CD4-positive, alpha-beta T cell treated with Interleukin-2 at 100 ng/mL for 4 hours (primary cell): ENCODE data around the gene FARSA.
"Not testable (repeated sequence)": the region's sequence is repeated elsewhere in the genome, so short reads cannot be mapped to it uniquely, and the experiment has no call there.

ENCODE experiments used
- DNase-seq: peaks from one replicate; pipeline ENCODE4 v3.0.0-alpha.2; 2020; ENCODE audit warnings: low spot score

FARSA gene

DNA sequence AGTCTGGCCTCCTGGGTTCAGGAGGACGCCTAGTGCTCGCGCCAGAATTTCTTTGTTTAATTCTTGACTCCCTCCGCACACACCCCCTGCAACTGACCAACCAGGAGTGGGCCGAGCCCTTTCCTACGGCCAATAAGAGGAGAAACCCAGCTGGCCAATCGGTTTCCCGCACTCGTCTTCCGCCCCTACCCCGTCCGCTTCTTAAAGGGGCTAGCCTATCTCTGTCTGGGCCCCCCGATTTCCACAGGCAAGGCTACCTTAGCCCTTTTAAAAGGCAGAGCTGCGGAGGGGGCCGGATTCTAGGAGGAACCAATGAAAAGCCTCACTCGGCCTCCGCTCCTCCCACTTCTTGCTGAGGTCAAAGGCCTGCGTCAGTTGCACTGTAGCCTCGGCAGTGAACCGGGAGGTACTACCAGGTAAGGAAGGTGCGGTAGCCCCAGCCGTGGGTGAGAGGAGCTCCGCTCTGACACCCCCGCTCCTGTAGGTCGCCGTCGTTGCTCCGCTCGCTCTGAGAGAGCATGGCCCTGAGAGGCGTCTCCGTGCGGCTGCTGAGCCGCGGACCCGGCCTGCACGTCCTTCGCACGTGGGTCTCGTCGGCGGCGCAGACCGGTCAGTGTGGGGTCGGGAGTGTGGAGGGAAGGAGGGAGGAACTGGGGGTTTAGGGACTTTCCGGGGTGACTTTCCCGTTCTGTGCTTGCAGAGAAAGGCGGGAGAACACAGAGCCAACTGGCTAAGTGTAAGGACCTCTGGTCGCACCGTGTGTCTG, 42.5 kb downstream of the FARSA start, which contains the start of gene GCDH:
Gene GCDH, plus strand, starts transcription at position 374 of the 766 bp plus-strand sequence. Its CDS starts 145 bp downstream, at position 519.
- peak; percentile 98 for DNase-seq

DNA sequence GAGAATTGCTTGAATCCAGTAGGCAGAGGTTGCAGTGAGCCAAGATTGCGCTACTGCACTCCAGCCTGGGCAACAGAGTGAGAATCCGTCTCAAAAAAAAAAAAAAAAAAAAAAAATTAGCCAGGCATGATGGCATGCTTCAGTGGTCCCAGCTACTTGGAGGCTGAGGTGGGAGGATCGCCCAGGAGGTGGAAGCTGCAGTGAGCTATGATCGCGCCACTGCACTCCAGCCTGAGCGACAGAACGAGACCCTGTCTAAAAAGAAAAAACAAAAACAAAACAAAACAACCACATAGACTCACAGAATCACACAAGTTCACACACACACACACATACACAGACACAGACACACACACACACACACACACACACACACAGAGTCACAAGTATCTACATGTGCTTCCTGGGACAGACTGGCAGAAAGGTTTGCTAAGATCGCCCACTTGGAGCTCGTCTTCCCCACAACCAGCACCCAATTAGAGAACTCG, 43.2 kb downstream of the FARSA start:
- DNase-seq, result not testable (repeated sequence)

DNA sequence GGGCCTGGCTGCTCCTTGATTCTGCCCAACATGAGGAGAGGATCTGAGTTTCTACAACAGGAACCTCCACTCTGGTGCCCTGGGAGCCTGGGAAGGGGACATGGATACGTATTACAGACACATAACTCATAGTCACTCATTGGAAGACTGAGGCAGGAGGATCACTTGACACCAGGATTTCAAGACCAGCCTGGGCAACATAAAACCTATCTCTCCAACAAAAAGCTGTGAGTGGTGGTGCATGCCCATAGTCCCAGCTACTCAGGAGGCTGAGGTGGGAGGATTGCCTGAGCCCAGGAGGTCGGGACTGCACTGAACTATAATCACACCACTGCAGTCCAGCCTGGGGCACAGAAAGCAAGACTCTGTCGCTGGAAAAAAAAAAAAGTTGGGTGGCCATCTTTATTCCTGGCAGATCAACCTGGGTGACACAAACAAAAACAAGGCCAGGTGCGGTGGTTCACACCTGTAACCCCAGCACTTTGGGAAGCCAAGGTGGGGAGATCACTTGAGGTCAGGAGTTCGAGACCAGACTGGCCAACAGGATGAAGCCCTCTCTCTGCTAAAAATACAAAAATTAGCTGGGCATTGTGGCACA, 45.4 kb downstream of the FARSA start:
- DNase-seq, result no peak

DNA sequence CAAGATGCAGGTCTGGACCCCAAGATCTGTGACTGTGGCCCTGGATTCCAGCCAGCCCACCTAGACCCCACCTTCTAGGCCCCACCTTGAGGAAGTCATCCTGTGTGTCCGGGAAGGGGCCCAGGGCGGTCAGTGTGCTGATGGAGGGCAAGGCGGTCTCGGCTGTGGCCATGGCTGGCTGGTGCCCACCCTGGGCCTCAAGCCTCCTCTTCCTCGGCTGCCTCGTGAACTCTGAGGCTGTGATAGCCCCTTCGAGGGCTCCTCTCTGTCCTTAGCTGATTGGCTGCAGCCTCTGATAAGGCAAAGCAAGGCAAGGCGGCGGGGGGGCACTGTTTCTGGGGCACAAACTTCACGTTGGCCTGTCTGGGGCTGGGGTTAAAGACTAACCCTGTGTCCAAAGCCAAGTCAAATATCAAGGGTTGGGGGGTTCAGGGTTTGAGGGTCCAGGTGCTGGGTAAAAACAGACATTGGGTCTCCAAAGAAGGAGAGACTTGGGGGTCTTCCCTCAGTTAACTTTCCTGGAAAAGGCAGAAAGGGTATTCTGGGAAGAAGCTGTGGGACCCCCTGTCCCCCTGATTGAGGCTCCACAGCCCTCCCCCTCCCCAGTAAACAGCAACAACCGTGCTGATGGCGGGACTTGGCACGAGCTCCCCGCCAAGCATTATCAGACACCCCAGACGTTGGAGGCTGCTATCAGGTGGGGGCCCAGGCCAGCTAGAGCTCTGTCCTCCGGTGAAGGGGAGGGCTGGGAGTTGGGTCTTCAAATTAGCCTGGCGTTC, 46.4 kb downstream of the FARSA start, which contains the start of gene KLF1:
Gene KLF1, minus strand, starts transcription at position 233 of the 779 bp plus-strand sequence. Its CDS starts 61 bp downstream, at position 172.
- no peak for DNase-seq

DNA sequence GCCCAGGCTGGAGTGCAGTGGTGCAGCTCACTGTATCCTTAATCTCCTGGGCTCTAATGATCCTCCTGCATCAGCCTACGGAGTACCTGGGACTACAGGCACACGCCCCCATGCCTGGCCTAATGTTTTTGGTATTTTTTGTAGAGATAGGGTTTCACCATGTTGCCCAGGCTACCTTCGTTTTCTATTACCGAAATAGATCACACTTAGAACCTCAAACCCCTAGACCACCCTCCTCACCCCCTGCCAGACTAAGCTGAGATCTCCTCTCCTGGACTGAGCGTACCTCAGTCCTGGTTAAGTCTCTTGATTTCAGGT, 46.9 kb downstream of the FARSA start:
- no peak for DNase-seq

DNA sequence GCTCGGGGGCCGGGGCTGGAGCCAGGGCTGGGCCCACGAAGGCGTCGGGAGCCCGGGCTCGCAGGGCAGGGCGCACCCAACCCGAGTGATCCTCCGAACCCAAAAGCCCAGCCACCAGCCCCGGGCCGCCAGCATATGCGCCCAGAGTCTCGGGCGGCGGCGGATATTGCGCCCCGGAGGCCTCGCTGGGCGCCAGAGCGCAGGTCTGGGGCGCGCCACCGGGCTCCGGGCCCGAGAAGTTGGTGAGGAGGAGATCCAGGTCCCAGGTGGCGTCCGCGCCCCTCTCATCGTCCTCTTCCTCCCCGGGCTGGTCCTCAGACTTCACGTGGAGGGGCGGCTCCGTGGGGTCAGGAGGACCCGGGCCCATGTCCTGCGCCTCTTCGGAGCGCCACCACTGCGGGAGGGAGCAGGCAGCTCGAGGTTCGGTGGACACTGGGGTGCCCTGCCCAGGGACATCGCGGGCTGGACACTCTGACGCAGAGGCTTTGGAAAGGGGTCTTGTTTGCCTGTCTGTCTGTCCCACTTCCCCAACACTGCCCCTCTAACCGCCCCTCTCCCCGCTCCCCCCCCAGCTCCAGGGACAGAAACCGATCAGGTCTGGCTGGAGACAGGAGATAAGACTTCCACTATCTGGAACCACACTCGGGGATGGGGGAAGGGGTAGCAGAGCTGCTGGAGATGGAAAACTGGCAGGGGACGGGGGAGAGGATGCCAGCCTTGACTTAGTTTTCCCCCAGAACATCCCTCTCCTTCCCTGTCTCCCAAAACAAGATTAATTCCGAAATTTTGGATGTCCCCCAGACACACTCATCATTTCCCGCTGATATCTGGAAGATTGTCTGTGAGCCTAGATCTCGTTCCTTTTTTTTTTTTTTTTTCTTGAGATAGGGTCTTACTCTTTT, 47.5 kb downstream of the FARSA start:
- no peak for DNase-seq

DNA sequence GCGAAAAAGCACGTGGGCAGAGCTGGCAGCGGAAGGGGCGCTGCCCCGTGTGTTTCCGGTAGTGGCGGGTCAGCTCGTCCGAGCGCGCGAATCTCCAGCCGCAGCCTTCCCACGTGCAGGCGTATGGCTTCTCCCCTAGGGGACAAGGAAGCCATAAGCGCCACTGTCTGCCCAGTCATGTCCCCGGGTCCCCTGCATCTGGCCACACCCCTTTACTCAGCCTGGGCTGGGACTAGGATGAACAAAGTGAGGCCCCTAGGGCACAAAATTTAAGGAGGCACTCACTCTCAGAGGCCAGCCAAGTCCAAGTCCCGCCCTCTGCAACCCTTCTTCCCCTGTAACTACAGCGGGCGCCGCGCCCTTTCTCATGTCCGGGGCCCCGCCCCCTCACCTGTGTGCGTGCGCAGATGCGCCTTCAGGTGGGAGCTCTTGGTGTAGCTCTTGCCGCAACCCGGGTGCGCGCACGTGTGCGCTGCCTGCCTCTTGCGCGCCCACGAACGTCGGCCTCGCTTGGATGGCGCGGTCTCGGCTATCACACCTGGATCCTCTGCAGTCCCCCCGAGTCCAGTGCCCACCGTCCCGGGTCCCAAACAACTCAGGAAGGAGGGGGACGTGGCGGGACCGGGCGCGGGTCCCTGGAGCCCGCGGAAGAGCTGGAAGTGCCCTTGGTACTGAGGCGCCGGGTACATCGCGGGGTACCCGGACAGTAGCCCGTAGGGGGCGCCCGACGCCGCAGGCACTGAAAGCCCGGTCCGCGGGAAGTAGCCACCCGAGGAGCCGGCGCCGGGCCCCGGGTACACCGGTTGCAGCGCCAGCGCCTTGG, 48.4 kb downstream of the FARSA start:
- DNase-seq, result peak; percentile 91

DNA sequence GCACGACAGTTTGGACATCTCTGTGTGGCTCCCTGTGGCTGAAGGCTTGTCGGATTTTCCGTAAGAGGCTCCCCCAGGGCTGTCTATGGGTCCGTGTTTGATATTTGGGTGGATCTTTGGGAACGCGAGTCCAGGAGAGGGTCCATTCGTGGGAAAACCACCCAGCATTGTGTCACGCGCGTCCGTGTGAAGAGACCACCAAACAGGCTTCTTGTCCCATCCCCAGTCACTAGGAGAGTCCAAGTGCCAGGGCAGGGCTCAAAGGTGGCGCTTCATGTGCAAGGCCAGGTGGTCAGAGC, 48.9 kb downstream of the FARSA start:
- DNase-seq, result no peak

DNA sequence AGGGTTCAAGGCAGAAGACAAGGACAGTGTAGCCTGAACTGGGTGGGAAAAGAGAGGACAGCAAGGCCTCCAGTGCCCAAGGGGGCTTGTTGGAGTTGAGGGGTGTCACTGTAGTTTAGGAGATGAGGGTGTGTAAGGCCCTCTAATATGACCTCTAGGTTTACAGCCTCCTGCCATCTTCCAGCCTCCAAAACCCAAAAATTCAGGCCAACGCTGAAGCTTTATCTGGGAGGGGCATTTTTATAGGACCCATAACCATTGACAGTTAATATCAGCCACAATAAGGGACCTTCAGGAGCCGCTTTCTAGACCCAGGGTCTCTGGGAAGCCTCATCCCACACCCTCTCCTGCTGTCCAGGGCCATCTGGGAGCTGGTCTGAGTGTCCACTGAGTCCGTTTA, 49.3 kb downstream of the FARSA start:
- no peak for DNase-seq

DNA sequence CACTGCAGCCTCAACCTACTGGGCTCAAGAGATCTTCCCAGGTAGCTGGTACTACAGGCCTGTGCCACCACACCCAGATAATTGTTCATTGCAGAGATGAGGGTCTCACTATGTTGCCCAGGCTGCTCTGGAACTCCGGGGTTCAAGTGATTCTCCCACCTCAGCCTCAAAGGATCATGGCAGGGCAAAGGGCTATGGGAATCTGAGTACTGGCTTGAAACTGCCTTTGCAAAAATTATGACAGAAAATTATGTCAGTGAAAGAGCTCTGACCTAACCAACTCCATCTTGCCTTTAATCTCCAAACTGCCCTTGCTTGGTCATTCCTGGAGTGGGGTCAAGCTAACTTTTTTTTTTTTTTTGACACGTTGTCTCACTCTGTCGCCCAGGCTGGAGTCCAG, 50.9 kb downstream of the FARSA start:
- no peak for DNase-seq

DNA sequence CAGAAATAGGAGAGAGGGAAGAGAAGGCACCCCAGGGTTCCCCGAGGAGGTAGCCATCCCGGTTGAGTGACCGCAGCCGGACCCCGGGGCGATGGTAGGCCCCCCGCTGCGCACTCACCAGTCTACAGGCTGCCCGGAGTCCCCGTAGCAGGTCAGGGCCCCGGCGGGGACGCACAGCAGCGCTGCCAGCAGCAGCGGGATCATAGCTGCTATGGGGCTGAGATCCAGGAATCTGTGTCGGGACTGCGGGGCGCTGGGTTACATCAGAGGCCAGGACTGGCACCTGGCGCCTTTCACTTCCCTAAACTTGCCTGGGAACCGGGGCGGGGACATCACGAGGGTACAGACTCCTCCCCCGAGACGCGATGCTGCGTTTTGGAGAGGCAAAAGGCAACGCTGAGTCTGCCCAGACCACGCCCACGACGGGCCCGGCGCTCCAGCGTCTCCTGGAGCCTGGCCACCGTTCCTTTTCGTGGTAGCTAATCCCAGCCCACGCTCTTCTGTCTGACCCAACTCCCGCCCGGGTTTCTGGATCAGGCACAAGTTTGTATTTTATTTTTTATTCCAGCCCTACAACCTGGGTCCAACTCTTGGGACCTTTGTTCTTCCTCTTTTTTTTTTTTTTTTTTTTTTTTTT, 52.2 kb downstream of the FARSA start, which contains the start of gene DNASE2:
Gene DNASE2, minus strand, starts transcription at position 278 of the 637 bp plus-strand sequence. Its CDS starts 74 bp downstream, at position 204.
- DNase-seq, result peak; percentile 88

DNA sequence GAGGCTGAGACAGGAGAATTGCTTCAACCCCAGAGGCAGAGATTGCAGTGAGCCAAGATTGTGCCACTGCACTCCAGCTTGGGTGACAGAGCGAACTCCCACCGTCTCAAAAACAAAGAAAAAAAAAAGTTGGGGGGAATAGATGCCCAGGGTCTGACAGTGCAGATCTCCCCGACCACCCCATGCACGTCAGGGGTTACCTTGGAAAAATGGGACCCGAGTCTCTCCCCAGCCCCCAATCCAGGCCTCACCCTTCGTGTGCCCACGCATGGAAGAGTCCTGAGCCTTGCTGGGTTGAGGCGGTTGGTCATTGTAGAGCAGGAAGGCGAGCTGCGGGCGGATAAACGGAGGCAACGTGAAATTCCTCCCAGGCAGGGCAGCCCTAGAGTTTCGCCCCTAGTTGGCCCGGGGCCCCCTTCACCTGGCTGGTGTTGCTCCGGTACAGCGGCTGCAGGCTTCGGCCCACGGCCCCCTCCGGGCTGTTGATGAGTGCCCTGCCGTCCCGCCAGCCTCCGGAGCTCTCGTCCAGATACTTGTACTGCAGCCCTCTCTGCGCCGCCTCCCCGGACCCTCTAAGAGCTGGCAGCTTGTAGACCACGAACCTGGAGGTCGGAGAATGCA, 52.9 kb downstream of the FARSA start:
- no peak for DNase-seq

DNA sequence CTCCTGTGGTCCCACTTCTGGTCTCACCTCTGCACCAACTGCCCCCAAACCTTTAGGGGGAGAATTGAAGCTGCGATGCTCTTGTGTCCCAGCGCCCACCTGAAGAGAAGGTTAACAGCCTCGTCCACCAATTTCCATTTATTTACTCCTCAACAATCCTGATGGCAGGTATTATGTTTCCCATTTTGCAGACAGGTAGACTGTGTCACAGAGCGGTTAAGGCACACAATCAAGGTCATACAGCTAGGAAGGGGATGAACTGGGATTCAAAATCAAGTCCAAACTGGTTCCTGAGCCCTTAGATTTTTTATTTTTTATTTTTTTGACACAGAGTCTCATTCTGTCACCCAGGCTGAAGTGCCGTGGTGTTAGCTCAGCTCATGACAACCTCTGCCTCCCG, 58.4 kb downstream of the FARSA start:
- DNase-seq, result no peak

DNA sequence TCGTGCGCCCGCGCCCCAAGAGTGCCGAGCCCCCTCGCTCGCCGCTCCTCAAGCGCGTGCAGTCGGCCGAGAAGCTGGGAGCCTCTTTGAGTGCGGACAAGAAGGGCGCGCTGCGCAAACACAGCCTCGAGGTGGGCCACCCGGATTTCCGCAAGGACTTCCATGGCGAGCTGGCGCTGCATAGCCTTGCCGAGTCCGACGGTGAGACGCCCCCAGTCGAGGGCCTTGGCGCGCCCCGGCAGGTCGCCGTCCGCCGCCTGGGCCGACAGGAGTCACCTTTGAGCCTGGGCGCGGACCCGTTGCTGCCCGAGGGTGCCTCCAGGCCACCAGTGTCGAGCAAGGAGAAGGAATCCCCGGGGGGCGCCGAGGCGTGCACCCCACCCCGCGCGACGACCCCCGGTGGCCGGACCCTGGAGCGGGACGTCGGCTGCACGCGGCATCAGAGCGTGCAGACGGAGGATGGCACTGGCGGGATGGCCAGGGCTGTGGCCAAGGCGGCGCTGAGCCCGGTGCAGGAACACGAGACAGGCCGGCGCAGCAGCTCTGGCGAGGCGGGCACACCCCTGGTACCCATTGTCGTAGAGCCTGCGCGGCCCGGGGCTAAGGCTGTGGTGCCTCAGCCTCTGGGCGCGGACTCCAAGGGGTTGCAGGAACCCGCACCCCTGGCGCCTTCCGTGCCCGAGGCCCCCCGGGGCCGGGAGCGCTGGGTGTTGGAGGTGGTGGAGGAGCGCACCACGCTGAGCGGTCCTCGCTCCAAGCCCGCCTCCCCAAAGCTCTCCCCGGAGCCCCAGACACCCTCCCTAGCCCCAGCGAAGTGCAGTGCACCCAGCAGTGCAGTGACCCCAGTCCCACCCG, 59.4 kb downstream of the FARSA start:
- no peak for DNase-seq

DNA sequence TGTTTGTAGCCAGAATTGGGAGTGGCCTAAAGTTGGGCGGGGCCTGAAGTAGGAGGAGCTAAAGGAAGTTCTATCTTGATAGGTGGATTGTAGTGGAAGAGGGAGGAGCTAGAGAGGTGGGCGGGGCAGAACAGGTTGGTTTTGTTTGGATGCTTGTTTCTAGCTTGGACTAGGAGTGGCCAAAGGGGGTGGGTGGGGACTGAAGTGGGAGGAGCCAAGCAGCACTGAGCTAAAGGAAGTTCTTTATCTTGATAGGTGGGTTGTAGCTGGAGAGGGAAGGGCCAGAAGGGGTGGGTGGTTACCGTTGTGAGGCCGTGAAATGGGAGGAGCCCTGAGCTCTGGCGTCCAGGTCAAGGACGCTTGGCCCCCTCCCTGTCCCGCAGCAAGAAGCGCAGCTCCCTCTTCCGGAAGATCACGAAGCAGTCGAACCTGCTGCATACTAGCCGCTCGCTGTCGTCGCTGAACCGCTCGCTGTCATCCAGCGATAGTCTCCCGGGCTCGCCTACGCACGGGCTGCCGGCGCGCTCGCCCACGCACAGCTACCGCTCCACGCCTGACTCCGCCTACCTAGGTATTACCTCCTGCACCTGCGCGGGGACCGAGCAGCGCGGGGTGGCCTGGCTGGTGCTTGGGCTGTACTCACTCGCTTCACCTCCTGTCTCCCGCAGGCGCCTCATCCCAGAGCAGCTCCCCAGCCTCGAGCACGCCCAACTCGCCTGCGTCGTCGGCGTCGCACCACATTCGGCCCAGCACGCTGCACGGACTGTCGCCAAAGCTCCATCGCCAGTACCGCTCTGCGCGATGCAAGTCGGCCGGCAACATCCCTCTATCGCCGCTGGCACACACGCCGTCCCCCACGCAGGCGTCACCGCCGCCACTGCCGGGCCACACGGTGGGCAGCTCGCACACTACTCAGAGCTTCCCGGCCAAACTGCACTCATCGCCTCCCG, 60.3 kb downstream of the FARSA start:
- DNase-seq, result peak; percentile 57
